OCI-LY1 (cell line): ENCODE data around the gene RAN.

Experiments
- H2AFZ ChIP-seq: fragments of 200-600 bp; sonication (generic), shearing (Covaris generic); 2 replicates; pipeline ENCODE4 v1.6.0; 2014; ENCODE audit warnings: antibody characterized with exemption, mild to moderate bottlenecking, low read length
- H3F3A ChIP-seq: fragments of 200-600 bp; sonication (generic), shearing (Covaris generic); 2 replicates; pipeline ENCODE4 v1.6.0; 2014; ENCODE audit warnings: mild to moderate bottlenecking, antibody characterized with exemption, low read length, moderate library complexity; ENCODE audit not compliant: insufficient read depth
- H3K27ac ChIP-seq: fragments of 200-600 bp; sonication (generic); 2 replicates; pipeline ENCODE4 v1.5.1; 2014; ENCODE audit warnings: low read length, mixed run types, mild to moderate bottlenecking, low read depth; ENCODE audit not compliant: poor library complexity, severe bottlenecking
- H3K27me3 ChIP-seq: fragments of 200-600 bp; sonication (generic); 2 replicates; pipeline ENCODE4 v1.6.0; 2014; ENCODE audit warnings: antibody characterized with exemption, mild to moderate bottlenecking, low read length, moderate library complexity; ENCODE audit not compliant: insufficient read depth
- H3K36me3 ChIP-seq: fragments of 200-600 bp; sonication (generic); 2 replicates; pipeline ENCODE4 v1.6.1; 2014; ENCODE audit warnings: mild to moderate bottlenecking, antibody characterized with exemption, low read length, moderate library complexity, mixed read lengths; ENCODE audit not compliant: insufficient read depth
- H3K4me1 ChIP-seq: fragments of 200-600 bp; sonication (generic); 2 replicates; pipeline ENCODE4 v1.5.1; 2014; ENCODE audit warnings: mild to moderate bottlenecking, low read length, moderate library complexity; ENCODE audit not compliant: insufficient read depth, severe bottlenecking
- H3K4me2 ChIP-seq: fragments of 200-600 bp; sonication (generic), shearing (Covaris generic); 2 replicates; pipeline ENCODE4 v1.6.1; 2014; ENCODE audit warnings: low read length
- H3K4me3 ChIP-seq: fragments of 200-600 bp; sonication (generic); 2 replicates; pipeline ENCODE4 v1.5.1; 2014; ENCODE audit warnings: low read length, low read depth, mild to moderate bottlenecking, mixed read lengths; ENCODE audit not compliant: poor library complexity, severe bottlenecking
- H3K79me2 ChIP-seq: fragments of 200-600 bp; shearing (Covaris generic); 2 replicates; pipeline ENCODE4 v1.6.1; 2016; ENCODE audit warnings: mixed run types, low read length, mixed read lengths; ENCODE audit not compliant: insufficient read depth
- H3K9ac ChIP-seq: fragments of 200-600 bp; sonication (generic), shearing (Covaris generic); 2 replicates; pipeline ENCODE4 v1.6.1; 2014; ENCODE audit warnings: mild to moderate bottlenecking, low read length, mixed read lengths
- H3K9me2 ChIP-seq: fragments of 200-600 bp; sonication (generic), shearing (Covaris generic); 2 replicates; pipeline ENCODE4 v1.6.1; 2014; ENCODE audit warnings: low read depth, mild to moderate bottlenecking, low read length, mixed read lengths
- H3K9me3 ChIP-seq: fragments of 200-600 bp; shearing (Covaris generic); 2 replicates; pipeline ENCODE4 v1.6.1; 2014; ENCODE audit warnings: low read length, mixed read lengths
- H4K20me1 ChIP-seq: fragments of 200-600 bp; sonication (generic), shearing (Covaris generic); 2 replicates; pipeline ENCODE4 v1.6.0; 2016; ENCODE audit warnings: mild to moderate bottlenecking, low read length; ENCODE audit not compliant: insufficient read depth
- EZH2 ChIP-seq: fragments of 200-600 bp; sonication (generic), shearing (Covaris generic); IDR thresholded peaks from 2 replicates; pipeline ENCODE4 v1.8.0; 2017; ENCODE audit warnings: borderline replicate concordance, mixed run types, mild to moderate bottlenecking, antibody characterized with exemption, low read length, moderate library complexity, mixed read lengths
- TF ChIP-seq, protein P1 (sequence below): fragments of 200-600 bp; sonication (generic), shearing (Covaris generic); IDR thresholded peaks from 2 replicates; pipeline ENCODE4 v1.5.1; 2017; ENCODE audit warnings: mild to moderate bottlenecking, antibody characterized with exemption, low read length, moderate library complexity, mixed read lengths

The RAN gene

DNA sequence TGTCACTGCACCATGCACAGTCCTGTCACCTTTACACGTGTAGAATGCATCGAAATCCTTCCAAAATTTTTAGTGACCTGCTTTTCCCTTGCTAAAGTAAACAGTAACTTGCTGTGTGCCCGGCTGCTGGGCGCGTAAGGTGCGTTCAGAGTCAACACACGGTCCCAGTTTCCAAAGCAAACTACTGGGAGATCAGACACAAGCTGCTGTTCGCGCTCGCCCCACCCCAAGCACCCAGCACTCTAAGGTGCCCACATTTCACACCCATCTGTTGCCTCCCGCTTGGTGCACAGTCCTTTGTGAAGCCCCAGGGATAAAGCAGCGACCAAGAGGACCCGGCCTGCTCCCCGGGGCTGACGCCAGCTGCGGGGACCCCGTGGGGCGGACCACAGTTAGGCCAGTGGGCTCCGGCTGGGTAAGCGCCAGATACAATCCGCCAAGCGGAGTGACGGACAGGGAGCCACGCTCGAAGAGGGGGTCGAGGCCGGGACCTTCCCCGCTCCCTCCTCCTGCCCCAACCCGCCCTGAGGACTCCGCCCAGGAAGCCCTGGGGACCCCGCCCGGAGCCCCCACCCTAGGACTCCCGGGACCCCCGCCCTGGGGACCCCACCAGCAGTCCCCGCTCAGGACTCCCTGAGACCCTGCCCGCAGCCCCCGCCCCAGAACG lies 33.4 kb upstream of the RAN start:
- Histone ChIP-seq H3K27me3 (no peaks in the 10 kb centered on the region), H3K9me2 (no peaks in the 10 kb centered on the region), H4K20me1 (no peaks in the 10 kb centered on the region), H3K4me2 (peak overlapping the region; percentile 99), H3F3A (no peaks in the 10 kb centered on the region), H3K4me3 (peak overlapping the region; percentile 100), H3K79me2 (0 out of 2 replicates have a peak, but pooled peaks cover 4% of the 10 kb centered on the region), H3K4me1 (peaks cover 38% of the 10 kb centered on the region), H3K27ac (peak overlapping the region; percentile 49), H3K9me3 (no peaks in the 10 kb centered on the region), H2AFZ (no peak overlapping the region), H3K36me3 (no peaks in the 10 kb centered on the region), H3K9ac (peak overlapping the region; percentile 98)
- TF ChIP-seq EZH2: no peak

DNA sequence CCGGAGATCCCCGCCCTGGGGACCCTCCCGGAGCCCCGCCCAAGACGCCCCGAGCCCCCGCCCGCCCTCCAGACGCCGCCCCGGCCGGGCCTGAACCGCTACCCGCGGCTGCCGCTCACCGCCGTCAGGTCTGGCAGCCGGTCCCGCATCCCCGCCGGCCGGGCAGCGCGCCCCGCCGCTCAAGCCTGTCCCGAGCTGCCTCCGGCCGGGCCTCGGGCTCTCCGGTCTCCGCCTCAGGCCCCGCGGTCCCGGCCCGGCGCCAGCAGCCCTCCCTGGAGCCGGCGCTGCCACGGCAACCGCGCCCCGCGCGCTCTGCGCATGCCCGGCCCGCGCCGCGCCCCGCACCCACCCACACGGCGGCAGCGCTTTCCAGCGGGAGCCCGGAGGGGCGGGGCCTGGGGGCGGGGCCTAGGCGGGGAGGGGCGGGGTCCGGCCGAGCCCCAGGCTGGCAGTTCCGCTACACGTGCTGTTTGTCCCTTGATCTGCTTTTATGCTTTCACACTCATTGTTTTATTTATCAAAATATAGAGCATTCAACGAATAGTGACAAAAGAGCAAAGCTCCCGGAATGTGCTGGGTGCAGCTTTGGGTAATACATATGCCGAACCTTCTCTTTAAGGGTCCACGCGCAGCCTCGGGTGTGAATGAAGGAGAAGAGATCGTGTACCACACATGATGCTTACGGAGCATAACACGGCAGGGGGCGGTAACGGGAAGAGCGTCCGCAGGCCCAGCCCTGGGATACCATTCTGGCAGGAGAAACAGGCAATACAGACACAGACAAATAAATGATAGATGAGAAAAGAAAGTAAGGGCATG lies 32.7 kb upstream of the RAN start, which contains the start of gene STX2:
Gene STX2 (minus strand): TSS at position 300 of the 819 bp plus-strand sequence. CDS start 151 bp downstream, at position 149.
- Histone ChIP-seq H3K9me2 (no peaks in the 10 kb centered on the region), H3K9ac (peak within 1 kb of the TSS; percentile 98), H3K79me2 (0 out of 2 replicates have a peak, but pooled peaks cover 4% of the 10 kb centered on the region), H2AFZ (peak within 1 kb of the TSS; percentile 43), H3K4me1 (peaks cover 35% of the 10 kb centered on the region), H3K27me3 (no peaks in the 10 kb centered on the region), H3K4me3 (peak within 1 kb of the TSS; percentile 100), H3F3A (no peaks in the 10 kb centered on the region), H4K20me1 (no peaks in the 10 kb centered on the region), H3K4me2 (peak within 1 kb of the TSS; percentile 99), H3K27ac (peak within 1 kb of the TSS; percentile 49), H3K9me3 (no peaks in the 10 kb centered on the region), H3K36me3 (no peaks in the 10 kb centered on the region)
- TF ChIP-seq EZH2: no peak
- TF ChIP-seq, protein P1, sequence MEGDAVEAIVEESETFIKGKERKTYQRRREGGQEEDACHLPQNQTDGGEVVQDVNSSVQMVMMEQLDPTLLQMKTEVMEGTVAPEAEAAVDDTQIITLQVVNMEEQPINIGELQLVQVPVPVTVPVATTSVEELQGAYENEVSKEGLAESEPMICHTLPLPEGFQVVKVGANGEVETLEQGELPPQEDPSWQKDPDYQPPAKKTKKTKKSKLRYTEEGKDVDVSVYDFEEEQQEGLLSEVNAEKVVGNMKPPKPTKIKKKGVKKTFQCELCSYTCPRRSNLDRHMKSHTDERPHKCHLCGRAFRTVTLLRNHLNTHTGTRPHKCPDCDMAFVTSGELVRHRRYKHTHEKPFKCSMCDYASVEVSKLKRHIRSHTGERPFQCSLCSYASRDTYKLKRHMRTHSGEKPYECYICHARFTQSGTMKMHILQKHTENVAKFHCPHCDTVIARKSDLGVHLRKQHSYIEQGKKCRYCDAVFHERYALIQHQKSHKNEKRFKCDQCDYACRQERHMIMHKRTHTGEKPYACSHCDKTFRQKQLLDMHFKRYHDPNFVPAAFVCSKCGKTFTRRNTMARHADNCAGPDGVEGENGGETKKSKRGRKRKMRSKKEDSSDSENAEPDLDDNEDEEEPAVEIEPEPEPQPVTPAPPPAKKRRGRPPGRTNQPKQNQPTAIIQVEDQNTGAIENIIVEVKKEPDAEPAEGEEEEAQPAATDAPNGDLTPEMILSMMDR: peak; percentile 54

DNA sequence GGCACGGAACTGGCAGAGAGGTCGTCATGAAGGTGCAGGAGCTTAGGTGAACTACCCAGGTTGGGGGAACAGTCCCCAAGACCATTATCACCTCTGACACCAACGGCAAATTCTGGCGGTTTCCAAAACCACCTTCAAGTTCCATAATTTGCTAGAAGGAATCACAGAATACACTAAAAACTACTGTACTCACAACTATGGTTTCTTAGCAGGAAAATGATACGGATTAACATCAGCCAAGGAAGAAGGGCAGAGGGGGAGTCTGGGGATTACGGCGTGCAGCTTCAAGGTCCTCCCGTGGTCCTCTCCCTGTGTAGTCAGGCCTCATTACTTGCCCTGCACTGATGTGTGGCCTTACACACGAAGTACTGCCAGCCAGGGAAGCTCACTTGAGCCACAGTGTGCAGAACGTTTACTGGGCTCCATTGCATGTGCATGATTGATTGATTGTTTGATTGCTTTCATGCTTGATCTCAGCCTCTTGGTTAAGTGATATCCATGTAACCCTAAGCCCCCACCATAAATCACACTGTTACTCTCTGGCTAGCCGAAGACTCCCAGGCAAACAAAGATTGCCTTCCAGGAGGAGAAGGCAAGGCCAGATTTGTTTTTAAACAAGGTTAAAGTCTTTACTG lies 32.0 kb upstream of the RAN start:
- Histone ChIP-seq H3K27me3 (no peaks in the 10 kb centered on the region), H3K9ac (peak overlapping the region; percentile 34; the same call in 1 of the 2 replicates), H3K9me3 (no peaks in the 10 kb centered on the region), H3K9me2 (no peaks in the 10 kb centered on the region), H3K4me3 (peak overlapping the region; percentile 53), H3K27ac (no peak overlapping the region), H4K20me1 (no peaks in the 10 kb centered on the region), H3K79me2 (0 out of 2 replicates have a peak, but pooled peaks cover 4% of the 10 kb centered on the region), H3F3A (no peaks in the 10 kb centered on the region), H3K4me1 (peaks cover 35% of the 10 kb centered on the region), H2AFZ (peak overlapping the region; percentile 43), H3K36me3 (no peaks in the 10 kb centered on the region; the same call in 1 of the 2 replicates), H3K4me2 (peak overlapping the region; percentile 80)
- no peak for TF ChIP-seq EZH2
- TF ChIP-seq, protein P1: no peak
